Activated T-cell treated with anti-CD3 and anti-CD28 coated beads for 1 hour (primary cell): ENCODE results near the gene MYO15A.

Experiments used
- DNase-seq: peaks from one replicate; pipeline ENCODE4 v3.0.0-alpha.2; 2020; ENCODE audit warnings: low read depth

Gene MYO15A

GRCh38 chr17:18108401-18109312 is at the start of gene MYO15A:
TSS of gene MYO15A (plus strand) at chr17:18108756. CDS start at chr17:18118801, 10,045 bp downstream.
- DNase-seq: no peak

GRCh38 chr17:18059283-18059682 is 49.3 kb upstream of the MYO15A start:
- DNase-seq: no peak

GRCh38 chr17:18064053-18064452 is 44.5 kb upstream of the MYO15A start:
- no peak for DNase-seq

GRCh38 chr17:18065546-18065945 is 43.0 kb upstream of the MYO15A start:
- no peak for DNase-seq

- no peak for DNase-seq
Measured at GRCh38 chr17:18066866-18067265, 41.7 kb upstream of the MYO15A start.

GRCh38 chr17:18069101-18069500 is 39.5 kb upstream of the MYO15A start:
- DNase-seq: no peak

- DNase-seq: no peak
Measured at GRCh38 chr17:18070861-18071340, 37.7 kb upstream of the MYO15A start.

GRCh38 chr17:18071751-18072150 is 36.8 kb upstream of the MYO15A start:
- DNase-seq: no peak

GRCh38 chr17:18074566-18075272 is 33.8 kb upstream of the MYO15A start:
- no peak for DNase-seq

GRCh38 chr17:18076936-18077335 is 31.6 kb upstream of the MYO15A start:
- no peak for DNase-seq

- DNase-seq: no peak
Measured at GRCh38 chr17:18079543-18079942, 29.0 kb upstream of the MYO15A start.

- no peak for DNase-seq
Measured at GRCh38 chr17:18084256-18084655, 24.3 kb upstream of the MYO15A start.

GRCh38 chr17:18087610-18088491 is 20.7 kb upstream of the MYO15A start, which contains the start of gene DRG2:
TSS of gene DRG2 (plus strand) at chr17:18087948. CDS start at chr17:18088024, 76 bp downstream.
- peak; percentile 80 for DNase-seq

GRCh38 chr17:18089613-18090012 is 18.9 kb upstream of the MYO15A start:
- no peak for DNase-seq

- no peak for DNase-seq
Measured at GRCh38 chr17:18093616-18094408, 14.7 kb upstream of the MYO15A start.

- DNase-seq: no peak
Measured at GRCh38 chr17:18094409-18094807, 14.1 kb upstream of the MYO15A start.

GRCh38 chr17:18099516-18099915 is 9.0 kb upstream of the MYO15A start:
- DNase-seq: no peak

- DNase-seq: no peak
Measured at GRCh38 chr17:18100616-18101015, 7.9 kb upstream of the MYO15A start.

- no peak for DNase-seq
Measured at GRCh38 chr17:18101828-18102227, 6.7 kb upstream of the MYO15A start.

GRCh38 chr17:18102640-18103039 is 5.9 kb upstream of the MYO15A start:
- DNase-seq: no peak

- DNase-seq: no peak
Measured at GRCh38 chr17:18105027-18105426, 3.5 kb upstream of the MYO15A start.
